Activated naive CD8-positive, alpha-beta T cell treated with anti-CD3 and anti-CD28 coated beads for 36 hours (primary cell): ENCODE measurements around the gene SMIM8. TPM values are rescaled to one million over a fixed set of nuclear protein-coding genes. Genes with fewer than 3 reads are reported as not detected.
"Not testable (repeated sequence)": the region's sequence is repeated elsewhere in the genome, so short reads cannot be mapped to it uniquely, and the experiment has no call there.

Source experiments
- DNase-seq: peaks from one replicate; pipeline ENCODE4 v3.0.0; 2021
- H3K27ac Mint-ChIP-seq: one replicate; pipeline ENCODE4 v1.8.0; 2022; ENCODE audit warnings: mild to moderate bottlenecking, moderate library complexity, mixed read lengths
- H3K27me3 Mint-ChIP-seq: one replicate; pipeline ENCODE4 v1.8.0; 2022; ENCODE audit warnings: mild to moderate bottlenecking, mixed read lengths
- H3K36me3 Mint-ChIP-seq: one replicate; pipeline ENCODE4 v1.8.0; 2021; ENCODE audit warnings: mild to moderate bottlenecking, mixed read lengths
- H3K4me1 Mint-ChIP-seq: one replicate; pipeline ENCODE4 v1.8.0; 2021; ENCODE audit warnings: mixed read lengths
- H3K4me3 Mint-ChIP-seq: one replicate; pipeline ENCODE4 v1.8.0; 2022; ENCODE audit warnings: mild to moderate bottlenecking, moderate library complexity, mixed read lengths
- H3K9me3 Mint-ChIP-seq: one replicate; pipeline ENCODE4 v1.8.0; 2022; ENCODE audit warnings: mixed read lengths
- total RNA-seq, 2 experiments: library from RNA; stranded (reverse); gene quantifications; one replicate each; pipeline ENCODE4 v1.2.3, GENCODE V29; 2021

SMIM8 gene
- total RNA-seq: 1 to 10 TPM; 8.1 to 9.6 TPM

- H3K27ac Mint-ChIP-seq: peak within 1 kb of the TSS; percentile 88
- H3K4me1 Mint-ChIP-seq: peaks cover 9% of the 10 kb centered on the region
- peaks cover 8% of the 10 kb centered on the region for H3K9me3 Mint-ChIP-seq
- no peaks in the 10 kb centered on the region for H3K27me3 Mint-ChIP-seq
- peak within 1 kb of the TSS; percentile 92 for H3K4me3 Mint-ChIP-seq
- H3K36me3 Mint-ChIP-seq: peaks cover 9% of the 10 kb centered on the region
- DNase-seq: peak; percentile 93
Observed at GRCh38 chr6:87322304-87323212, at the start of gene SMIM8. Gene SMIM8 (plus strand): TSS chr6:87322588. CDS start chr6:87337032, 14,444 bp downstream.

GRCh38 chr6:87274660-87275274 is 47.6 kb upstream of the SMIM8 start:
- Mint-ChIP-seq H3K27me3 (no peaks in the 10 kb centered on the region), H3K4me1 (peaks cover 3% of the 10 kb centered on the region), H3K9me3 (peaks cover 2% of the 10 kb centered on the region), H3K27ac (no peak overlapping the region), H3K36me3 (peaks cover 1% of the 10 kb centered on the region), H3K4me3 (no peak overlapping the region)
- DNase-seq: no peak

GRCh38 chr6:87276624-87277023 is 45.8 kb upstream of the SMIM8 start:
- no peaks in the 10 kb centered on the region for H3K9me3 Mint-ChIP-seq
- H3K4me1 Mint-ChIP-seq: peaks cover 3% of the 10 kb centered on the region
- H3K36me3 Mint-ChIP-seq: no peaks in the 10 kb centered on the region
- H3K27me3 Mint-ChIP-seq: no peaks in the 10 kb centered on the region
- no peak overlapping the region for H3K4me3 Mint-ChIP-seq
- no peak overlapping the region for H3K27ac Mint-ChIP-seq
- no peak for DNase-seq

- Mint-ChIP-seq H3K4me3 (no peak overlapping the region), H3K27ac (no peak overlapping the region), H3K36me3 (no peaks in the 10 kb centered on the region), H3K27me3 (no peaks in the 10 kb centered on the region), H3K4me1 (peaks cover 3% of the 10 kb centered on the region), H3K9me3 (no peaks in the 10 kb centered on the region)
- no peak for DNase-seq
Observed at GRCh38 chr6:87277123-87277522, 45.3 kb upstream of the SMIM8 start.

- no peaks in the 10 kb centered on the region for H3K27me3 Mint-ChIP-seq
- no peak overlapping the region for H3K4me3 Mint-ChIP-seq
- no peak overlapping the region for H3K27ac Mint-ChIP-seq
- no peaks in the 10 kb centered on the region for H3K9me3 Mint-ChIP-seq
- H3K36me3 Mint-ChIP-seq: no peaks in the 10 kb centered on the region
- no peak for DNase-seq
- H3K4me1 Mint-ChIP-seq: peaks cover 3% of the 10 kb centered on the region
Observed at GRCh38 chr6:87279196-87279595, 43.2 kb upstream of the SMIM8 start.

- Mint-ChIP-seq H3K4me3 (no peak overlapping the region), H3K4me1 (peaks cover 3% of the 10 kb centered on the region), H3K27ac (no peak overlapping the region), H3K36me3 (no peaks in the 10 kb centered on the region), H3K9me3 (no peaks in the 10 kb centered on the region), H3K27me3 (no peaks in the 10 kb centered on the region)
- DNase-seq: no peak
Observed at GRCh38 chr6:87281426-87281825, 41.0 kb upstream of the SMIM8 start.

- H3K4me3 Mint-ChIP-seq: no peak overlapping the region
- H3K9me3 Mint-ChIP-seq: no peaks in the 10 kb centered on the region
- no peak overlapping the region for H3K27ac Mint-ChIP-seq
- DNase-seq: no peak
- no peaks in the 10 kb centered on the region for H3K36me3 Mint-ChIP-seq
- H3K27me3 Mint-ChIP-seq: no peaks in the 10 kb centered on the region
- H3K4me1 Mint-ChIP-seq: peaks cover 3% of the 10 kb centered on the region
Observed at GRCh38 chr6:87282743-87283142, 39.6 kb upstream of the SMIM8 start.

GRCh38 chr6:87283461-87283860 is 38.9 kb upstream of the SMIM8 start:
- no peak overlapping the region for H3K27ac Mint-ChIP-seq
- H3K36me3 Mint-ChIP-seq: no peaks in the 10 kb centered on the region
- DNase-seq: no peak
- H3K9me3 Mint-ChIP-seq: no peaks in the 10 kb centered on the region
- H3K4me3 Mint-ChIP-seq: no peak overlapping the region
- no peaks in the 10 kb centered on the region for H3K27me3 Mint-ChIP-seq
- H3K4me1 Mint-ChIP-seq: peaks cover 3% of the 10 kb centered on the region

- peaks cover 4% of the 10 kb centered on the region for H3K27me3 Mint-ChIP-seq
- H3K36me3 Mint-ChIP-seq: no peaks in the 10 kb centered on the region
- no peaks in the 10 kb centered on the region for H3K9me3 Mint-ChIP-seq
- DNase-seq: no peak
- H3K4me1 Mint-ChIP-seq: no peaks in the 10 kb centered on the region
- no peak overlapping the region for H3K4me3 Mint-ChIP-seq
- H3K27ac Mint-ChIP-seq: no peak overlapping the region
Observed at GRCh38 chr6:87287251-87287650, 35.1 kb upstream of the SMIM8 start.

GRCh38 chr6:87289571-87289970 is 32.8 kb upstream of the SMIM8 start:
- Mint-ChIP-seq H3K27me3 (peaks cover 8% of the 10 kb centered on the region), H3K4me1 (no peaks in the 10 kb centered on the region)

GRCh38 chr6:87291883-87292282 is 30.5 kb upstream of the SMIM8 start:
- H3K9me3 Mint-ChIP-seq: no peaks in the 10 kb centered on the region
- peaks cover 15% of the 10 kb centered on the region for H3K27me3 Mint-ChIP-seq
- H3K4me1 Mint-ChIP-seq: no peaks in the 10 kb centered on the region
- no peaks in the 10 kb centered on the region for H3K36me3 Mint-ChIP-seq
- H3K27ac Mint-ChIP-seq: no peak overlapping the region
- no peak for DNase-seq
- H3K4me3 Mint-ChIP-seq: no peak overlapping the region

More at GRCh38 chr6:87289571-87289970, 32.8 kb upstream of the SMIM8 start:
- DNase-seq: no peak
- Mint-ChIP-seq H3K4me3 (no peak overlapping the region), H3K9me3 (no peaks in the 10 kb centered on the region), H3K27ac (no peak overlapping the region), H3K36me3 (no peaks in the 10 kb centered on the region)

GRCh38 chr6:87293526-87293925 is 28.9 kb upstream of the SMIM8 start:
- no peaks in the 10 kb centered on the region for H3K9me3 Mint-ChIP-seq
- no peaks in the 10 kb centered on the region for H3K4me1 Mint-ChIP-seq
- no peak overlapping the region for H3K27ac Mint-ChIP-seq
- no peak overlapping the region for H3K4me3 Mint-ChIP-seq
- no peaks in the 10 kb centered on the region for H3K36me3 Mint-ChIP-seq
- DNase-seq: no peak
- peaks cover 21% of the 10 kb centered on the region for H3K27me3 Mint-ChIP-seq

- DNase-seq: no peak
- no peak overlapping the region for H3K4me3 Mint-ChIP-seq
- H3K36me3 Mint-ChIP-seq: no peaks in the 10 kb centered on the region
- peaks cover 34% of the 10 kb centered on the region for H3K27me3 Mint-ChIP-seq
- H3K4me1 Mint-ChIP-seq: no peaks in the 10 kb centered on the region
- H3K9me3 Mint-ChIP-seq: no peaks in the 10 kb centered on the region
- H3K27ac Mint-ChIP-seq: no peak overlapping the region
Observed at GRCh38 chr6:87297119-87297518, 25.3 kb upstream of the SMIM8 start.

GRCh38 chr6:87301277-87301676 is 21.1 kb upstream of the SMIM8 start:
- not testable (repeated sequence) for H3K36me3 Mint-ChIP-seq, H3K4me3 Mint-ChIP-seq, H3K9me3 Mint-ChIP-seq, H3K27ac Mint-ChIP-seq, H3K4me1 Mint-ChIP-seq, DNase-seq
- H3K27me3 Mint-ChIP-seq: peaks cover 37% of the 10 kb centered on the region

GRCh38 chr6:87308970-87309369 is 13.4 kb upstream of the SMIM8 start:
- H3K4me3 Mint-ChIP-seq: no peak overlapping the region
- H3K36me3 Mint-ChIP-seq: no peaks in the 10 kb centered on the region
- H3K27ac Mint-ChIP-seq: no peak overlapping the region
- H3K27me3 Mint-ChIP-seq: peaks cover 14% of the 10 kb centered on the region
- H3K4me1 Mint-ChIP-seq: no peaks in the 10 kb centered on the region
- DNase-seq: no peak
- peaks cover 6% of the 10 kb centered on the region for H3K9me3 Mint-ChIP-seq

- Mint-ChIP-seq H3K4me3 (no peak overlapping the region), H3K27ac (no peak overlapping the region), H3K36me3 (no peaks in the 10 kb centered on the region), H3K27me3 (peaks cover 20% of the 10 kb centered on the region), H3K9me3 (no peaks in the 10 kb centered on the region), H3K4me1 (no peaks in the 10 kb centered on the region)
- DNase-seq: no peak
Observed at GRCh38 chr6:87312860-87313259, 9.5 kb upstream of the SMIM8 start.
